NCI-H524 treated with DMSO at 0.1 percent for 48 hours (cell line): Measurements from ENCODE around the gene MEP1A.
A peak's percentile ranks its signal among the peaks of the same experiment; 100 is the strongest.
"Not testable (repeated sequence)": the region's sequence is repeated elsewhere in the genome, so short reads cannot be mapped to it uniquely, and the experiment has no call there.

Source experiments
- DNase-seq: peaks from one replicate; lab custom pipeline; 2025; lab: John Stamatoyannopoulos, UW

The MEP1A gene

GRCh38 chr6:46777476-46778346, 15.5 kb upstream of the MEP1A start:
- DNase-seq = no peak

DNA sequence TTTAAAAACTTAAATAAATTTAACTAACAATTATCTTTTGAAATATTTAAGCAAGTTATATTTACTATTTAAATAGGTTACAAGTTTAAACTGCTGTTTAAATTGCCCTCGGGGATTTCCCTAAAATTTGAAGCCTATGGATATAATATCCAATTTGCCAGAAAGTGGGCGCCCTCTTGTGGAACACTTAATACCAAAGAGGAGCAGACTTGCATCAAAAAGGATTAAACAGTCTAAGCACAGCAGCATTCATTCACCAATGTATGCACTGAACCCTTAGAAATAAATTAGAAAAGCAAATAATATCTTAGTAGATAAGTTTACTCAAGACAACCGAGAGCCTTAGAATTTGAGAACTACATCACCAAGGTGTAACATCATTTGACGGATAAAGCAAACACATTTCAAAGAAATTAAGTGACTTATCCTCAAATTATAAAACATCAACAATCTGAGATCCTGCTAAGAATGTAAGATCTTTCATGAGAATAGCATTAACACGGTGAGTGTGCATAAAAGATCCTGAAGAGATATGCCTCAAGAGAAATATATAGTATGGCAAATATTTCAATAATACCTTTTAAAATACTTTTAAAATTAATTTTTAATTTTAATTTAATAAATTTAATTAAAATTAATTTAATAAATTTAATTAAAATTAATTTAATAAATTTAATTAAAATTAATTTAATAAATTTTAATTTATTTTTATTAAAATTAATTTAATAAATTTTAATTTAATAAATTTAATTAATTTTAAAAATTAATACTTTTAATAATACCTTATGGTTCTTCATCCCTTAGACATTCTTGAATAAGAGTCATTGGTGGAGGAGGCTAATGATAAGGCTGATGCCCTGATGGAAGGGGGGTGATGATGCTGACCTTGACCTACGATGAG, 11.5 kb upstream of the MEP1A start:
- peak; percentile 14 for DNase-seq

- DNase-seq = no peak
These were observed 8.7 kb upstream of the MEP1A start for GRCh38 chr6:46784535-46784934.

GRCh38 chr6:46787871-46788540, 5.2 kb upstream of the MEP1A start:
- DNase-seq = peak; percentile 2

DNA sequence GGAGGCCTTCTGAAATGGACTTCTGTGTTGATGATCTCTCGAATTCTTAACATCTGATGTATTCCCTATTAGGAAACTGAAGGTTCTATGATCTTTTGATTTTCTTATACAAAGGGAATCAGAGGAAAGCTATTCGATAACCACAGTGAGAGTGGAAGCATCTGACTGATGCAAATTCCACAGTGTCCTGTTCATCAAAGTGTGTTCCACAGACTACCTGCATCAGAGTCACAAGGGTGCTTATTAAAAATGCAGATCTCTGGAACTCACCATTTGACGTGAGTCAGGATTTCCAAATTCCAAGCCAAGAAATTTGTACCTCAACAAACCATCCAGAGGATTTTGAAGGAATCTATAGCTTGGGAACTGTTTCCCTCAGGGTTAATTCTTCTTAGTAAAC, 4.4 kb upstream of the MEP1A start:
- DNase-seq = no peak

- no peak for DNase-seq
These were observed 3.5 kb upstream of the MEP1A start for GRCh38 chr6:46789434-46790354.

DNA sequence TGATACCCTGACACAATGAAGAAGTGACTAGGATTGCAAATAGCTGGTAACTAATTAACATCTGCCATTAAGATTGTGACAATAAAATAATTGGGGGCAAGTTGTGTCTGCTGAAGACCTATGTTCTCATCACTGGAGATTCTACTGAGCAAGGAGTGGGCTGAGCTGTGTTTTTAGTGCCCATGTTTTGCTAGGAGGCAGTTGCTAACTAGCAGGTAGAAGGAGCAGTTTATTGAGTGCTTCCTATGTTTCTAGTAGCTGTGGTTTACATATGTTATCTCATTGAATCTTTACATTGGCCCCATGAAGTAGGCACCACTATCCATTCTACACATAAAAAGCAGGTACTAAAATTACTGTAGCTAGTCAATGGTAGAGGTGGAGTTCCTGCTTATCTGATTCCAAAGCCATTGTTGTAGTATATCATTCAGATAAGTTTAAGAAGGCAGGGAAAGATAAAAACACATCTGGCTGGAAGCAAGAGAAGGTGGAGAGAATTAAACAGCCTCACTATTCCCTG, 2.8 kb upstream of the MEP1A start:
- DNase-seq = no peak

DNA sequence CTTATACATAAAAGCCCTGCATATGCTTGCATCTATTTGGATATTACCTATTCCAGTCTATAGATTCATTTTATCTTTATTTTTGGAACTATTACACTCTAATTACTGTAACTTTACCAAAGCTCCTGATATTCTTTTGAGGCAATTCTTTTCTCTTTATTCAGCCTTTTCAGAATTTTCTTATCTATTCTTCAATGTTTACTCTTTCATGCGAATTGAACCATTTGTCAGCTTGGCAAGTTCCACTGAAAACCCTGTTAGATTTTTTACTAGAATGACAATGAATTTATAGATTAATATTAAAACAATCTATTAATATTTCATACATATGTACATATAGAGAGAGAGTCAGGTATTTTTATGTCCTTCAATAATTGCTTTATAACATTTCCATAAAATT, 554 bp upstream of the MEP1A start:
- no peak for DNase-seq

DNA sequence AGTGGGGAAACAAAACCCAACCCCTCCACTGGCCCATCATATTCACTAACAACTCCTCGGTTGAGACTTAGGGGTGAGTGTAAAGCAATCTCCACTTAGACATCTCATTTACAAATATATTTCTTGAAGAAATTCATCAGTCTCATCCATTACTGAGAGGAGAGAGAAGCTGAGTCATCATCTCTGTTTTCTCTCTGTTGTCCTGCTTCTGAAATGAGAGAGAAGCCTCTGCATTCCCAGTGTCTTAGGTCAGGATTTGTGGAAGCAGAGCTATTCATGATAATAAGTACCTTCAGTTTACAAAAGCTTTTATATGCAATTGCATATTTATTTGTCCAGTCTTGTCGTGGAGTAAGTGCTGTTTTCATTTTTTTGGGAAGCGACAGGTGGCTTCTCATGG, 879 bp downstream of the MEP1A start:
- DNase-seq = no peak

GRCh38 chr6:46795816-46796215, 2.6 kb downstream of the MEP1A start:
- no peak for DNase-seq

DNA sequence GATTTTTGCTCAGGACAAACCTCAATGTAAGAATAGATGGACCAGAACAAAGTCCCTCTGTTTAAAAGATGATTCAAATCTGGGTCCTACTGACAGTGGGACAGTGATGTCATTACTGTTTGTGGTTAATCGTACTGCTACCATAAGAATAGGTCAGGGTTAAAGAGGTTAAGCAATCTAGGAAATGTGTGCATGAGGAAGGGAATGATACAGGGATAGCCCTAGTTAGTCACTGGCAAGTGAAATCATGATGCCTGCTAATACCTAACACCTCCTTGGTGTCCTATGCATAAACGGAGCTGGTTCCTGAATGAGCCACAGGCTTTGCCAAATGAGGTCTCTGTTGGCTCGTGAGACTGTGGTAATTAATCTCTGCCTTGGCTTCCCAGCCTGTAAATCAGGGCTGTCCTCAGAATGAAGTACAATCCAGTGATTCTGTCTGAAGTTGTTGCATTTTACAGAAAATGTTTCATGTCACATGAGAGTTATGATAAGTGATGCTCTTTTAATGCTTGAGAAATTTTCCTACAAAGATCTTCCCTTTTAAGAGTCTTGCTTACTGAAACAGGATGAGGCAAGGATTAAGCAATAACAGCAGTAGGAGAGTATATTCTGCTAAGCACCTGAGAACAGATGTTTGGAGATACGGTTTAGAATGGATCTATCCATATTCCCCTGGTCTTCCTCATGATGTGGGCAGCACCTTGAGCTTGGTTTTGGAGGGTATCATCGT, 3.8 kb downstream of the MEP1A start:
- DNase-seq = no peak

DNA sequence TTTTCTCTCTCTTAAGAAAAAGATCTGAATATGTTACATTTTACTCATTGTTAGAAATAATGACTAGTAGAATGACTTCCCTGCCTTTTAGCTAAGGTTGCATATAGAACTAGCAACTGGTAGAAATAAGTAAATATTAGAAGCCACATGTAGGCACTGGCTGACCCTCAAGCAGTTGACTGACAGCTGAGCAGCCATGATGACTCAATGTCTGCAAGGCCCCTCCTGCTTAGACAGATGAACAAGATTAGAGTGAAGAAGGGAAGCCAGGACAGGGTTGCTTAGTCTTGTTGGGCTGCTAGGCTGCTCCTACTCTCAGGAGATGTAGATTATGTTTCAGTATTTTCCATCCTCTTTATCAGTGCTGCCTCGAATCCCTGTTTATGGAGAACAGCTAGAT, 6.5 kb downstream of the MEP1A start:
- no peak for DNase-seq

GRCh38 chr6:46808806-46809205, 15.6 kb downstream of the MEP1A start:
- no peak for DNase-seq

DNA sequence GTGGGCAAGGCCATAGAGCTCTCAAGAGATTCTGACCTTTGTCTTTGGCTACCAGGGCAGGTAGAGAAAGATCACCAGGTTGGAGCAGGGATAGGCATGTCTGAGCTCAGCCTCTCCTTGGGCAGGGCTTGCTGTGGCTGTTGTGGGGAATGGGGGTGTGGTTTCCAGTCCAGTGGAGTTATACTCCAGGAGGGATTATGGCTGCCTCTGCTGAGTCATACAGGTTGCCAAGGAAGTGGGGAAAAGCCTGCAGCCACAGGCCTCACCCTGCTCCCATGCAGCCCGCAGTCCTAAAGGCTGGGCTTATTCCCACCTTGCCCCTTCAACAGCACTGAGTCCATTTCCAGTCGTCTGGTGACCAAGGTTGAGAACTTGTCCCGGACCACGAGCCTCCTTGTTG, 21.9 kb downstream of the MEP1A start:
- DNase-seq = no peak

- no peak for DNase-seq
These were observed 23.4 kb downstream of the MEP1A start for GRCh38 chr6:46816626-46817025.

- no peak for DNase-seq
These were observed 26.4 kb downstream of the MEP1A start for GRCh38 chr6:46819561-46819960.

- no peak for DNase-seq
These were observed 28.3 kb downstream of the MEP1A start for GRCh38 chr6:46821458-46821881.

DNA sequence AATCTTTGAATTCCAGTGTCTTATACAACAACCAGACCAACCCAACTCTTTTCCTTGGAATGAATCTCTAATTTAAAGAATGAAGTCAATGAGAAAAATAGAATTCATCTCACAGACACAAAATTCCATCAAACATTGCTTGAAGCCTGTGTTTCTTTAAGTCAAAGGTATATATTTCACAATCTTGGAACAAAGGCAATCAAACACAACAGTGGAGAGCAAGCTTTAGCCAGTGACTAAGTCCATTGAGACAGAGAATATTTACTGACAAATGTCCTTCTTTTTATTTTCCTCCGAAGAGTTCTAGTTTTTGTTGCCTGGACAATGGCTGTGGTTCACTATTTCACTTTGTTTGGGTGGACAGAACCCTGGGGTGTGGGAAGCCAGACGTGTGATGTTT, 35.8 kb downstream of the MEP1A start:
- DNase-seq = no peak

DNA sequence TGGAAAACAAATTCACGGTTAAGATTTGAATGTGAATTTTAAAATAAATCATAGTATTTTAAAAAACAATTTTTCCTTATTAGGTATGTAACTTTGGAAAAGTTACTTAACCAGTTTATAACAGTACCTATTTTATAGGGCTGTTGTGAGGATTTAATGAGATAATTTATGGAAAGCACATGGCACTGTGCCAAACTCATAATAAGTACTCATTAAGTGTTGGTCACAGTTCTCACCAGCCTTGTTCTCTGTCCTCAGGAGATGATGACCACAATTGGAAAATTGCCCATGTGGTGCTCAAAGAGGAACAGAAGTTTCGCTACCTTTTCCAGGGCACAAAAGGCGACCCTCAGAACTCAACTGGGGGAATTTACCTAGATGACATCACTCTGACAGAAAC, 39.6 kb downstream of the MEP1A start:
- DNase-seq = no peak

DNA sequence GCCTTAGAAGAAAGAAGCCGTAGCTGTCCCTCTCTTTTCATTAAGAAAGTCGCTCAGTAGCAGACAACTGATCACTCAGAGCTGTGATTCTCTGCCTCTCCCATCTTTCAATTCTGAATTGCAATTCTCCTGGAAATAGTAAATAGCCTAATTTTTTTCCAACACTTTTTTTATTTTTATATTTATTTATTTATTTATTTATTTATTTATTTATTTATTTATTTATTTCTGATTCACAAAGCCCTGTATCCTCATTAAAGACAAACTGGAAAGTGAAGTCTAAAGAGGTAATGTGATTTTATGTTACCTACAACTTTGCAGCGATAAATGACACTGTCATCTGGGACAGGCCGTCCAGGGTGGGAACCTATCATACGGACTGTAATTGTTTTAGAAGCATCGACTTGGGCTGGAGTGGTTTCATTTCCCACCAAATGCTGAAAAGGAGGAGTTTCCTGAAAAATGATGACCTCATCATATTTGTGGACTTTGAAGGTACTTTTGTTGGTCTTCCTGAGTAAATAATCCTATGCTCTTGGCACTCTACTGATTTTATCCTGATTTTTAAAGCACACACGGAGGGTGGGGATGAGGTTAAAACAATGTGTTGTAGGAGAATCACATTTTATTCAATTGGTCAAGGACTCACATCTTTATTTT, 41.2 kb downstream of the MEP1A start:
- DNase-seq = not testable (repeated sequence)
